Measurements from ENCODE around the gene CDH12. TPM values are rescaled to one million over a fixed set of nuclear protein-coding genes. Genes with fewer than 3 reads are reported as not detected.

Gene CDH12
- total RNA-seq, 1 donor from 2014 or later: not detected

- Histone ChIP-seq H3K9ac (ENCODE audit: low read length) (no peak overlapping the region), H3K9me3 (ENCODE audit: insufficient read depth, low read depth, low read length) (no peaks in the 10 kb centered on the region), H3K36me3 (ENCODE audit: insufficient read depth, low read length) (no peaks in the 10 kb centered on the region), H3K27me3 (ENCODE audit: insufficient read depth, low read length) (no peaks in the 10 kb centered on the region), H3K4me2 (ENCODE audit: low read length) (no peak overlapping the region), H3K27ac (ENCODE audit: low read depth, low read length) (no peak overlapping the region), H3K4me1 (ENCODE audit: insufficient read depth, low read length) (no peaks in the 10 kb centered on the region), H4K20me1 (ENCODE audit: insufficient read depth, low read length) (no peaks in the 10 kb centered on the region), H3K4me3 (ENCODE audit: insufficient read depth, low read depth, low read length) (no peak overlapping the region), H3K79me2 (ENCODE audit: insufficient read depth, low read length) (no peaks in the 10 kb centered on the region), H2AFZ (ENCODE audit: low read depth, low read length) (no peak overlapping the region)
- Mint-ChIP-seq H3K36me3 (ENCODE audit: low read depth, unreplicated experiment) (no peaks in the 10 kb centered on the region), H3K9me3 (ENCODE audit: unreplicated experiment) (no peaks in the 10 kb centered on the region), H3K4me3 (ENCODE audit: unreplicated experiment) (no peak overlapping the region), H3K27me3 (ENCODE audit: low read depth, unreplicated experiment) (no peaks in the 10 kb centered on the region), H3K4me1 (ENCODE audit: low read depth, unreplicated experiment) (no peaks in the 10 kb centered on the region), H3K27ac (ENCODE audit: unreplicated experiment) (no peak overlapping the region)
- no peak for FAIRE-seq
- TF ChIP-seq, protein P1, sequence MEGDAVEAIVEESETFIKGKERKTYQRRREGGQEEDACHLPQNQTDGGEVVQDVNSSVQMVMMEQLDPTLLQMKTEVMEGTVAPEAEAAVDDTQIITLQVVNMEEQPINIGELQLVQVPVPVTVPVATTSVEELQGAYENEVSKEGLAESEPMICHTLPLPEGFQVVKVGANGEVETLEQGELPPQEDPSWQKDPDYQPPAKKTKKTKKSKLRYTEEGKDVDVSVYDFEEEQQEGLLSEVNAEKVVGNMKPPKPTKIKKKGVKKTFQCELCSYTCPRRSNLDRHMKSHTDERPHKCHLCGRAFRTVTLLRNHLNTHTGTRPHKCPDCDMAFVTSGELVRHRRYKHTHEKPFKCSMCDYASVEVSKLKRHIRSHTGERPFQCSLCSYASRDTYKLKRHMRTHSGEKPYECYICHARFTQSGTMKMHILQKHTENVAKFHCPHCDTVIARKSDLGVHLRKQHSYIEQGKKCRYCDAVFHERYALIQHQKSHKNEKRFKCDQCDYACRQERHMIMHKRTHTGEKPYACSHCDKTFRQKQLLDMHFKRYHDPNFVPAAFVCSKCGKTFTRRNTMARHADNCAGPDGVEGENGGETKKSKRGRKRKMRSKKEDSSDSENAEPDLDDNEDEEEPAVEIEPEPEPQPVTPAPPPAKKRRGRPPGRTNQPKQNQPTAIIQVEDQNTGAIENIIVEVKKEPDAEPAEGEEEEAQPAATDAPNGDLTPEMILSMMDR (IDR thresholded peaks at IDR 0.05; ENCODE audit: insufficient read depth, low read depth, low read length): no peak
- no peak for TF ChIP-seq EZH2 (IDR thresholded peaks at IDR 0.05; ENCODE audit: insufficient read depth, low read length)
- DNase-seq (ENCODE audit: low read depth): no peak
Measured at GRCh38 chr5:21858441-21858840, 994.7 kb downstream of the CDH12 start.

DNA sequence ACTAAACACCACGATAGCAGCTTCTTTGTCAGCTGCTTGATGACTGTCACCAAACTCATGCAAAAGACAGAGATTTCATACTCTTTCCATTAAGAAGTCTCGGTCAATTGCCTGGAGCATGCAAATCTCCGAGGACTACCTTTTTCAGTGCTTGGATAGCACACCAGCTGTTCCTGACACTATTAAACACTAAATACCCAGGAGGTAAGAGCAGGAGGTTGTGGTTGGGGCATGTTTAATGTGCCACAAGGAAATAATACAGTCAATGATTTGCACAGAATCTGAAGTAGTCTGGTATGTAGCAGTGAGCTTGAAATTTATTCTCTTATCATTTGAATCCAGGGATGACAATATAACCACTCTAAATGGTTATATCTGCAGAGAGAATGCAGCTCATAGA, 996.2 kb downstream of the CDH12 start:
- Mint-ChIP-seq H3K9me3 (ENCODE audit: unreplicated experiment) (no peaks in the 10 kb centered on the region), H3K4me3 (ENCODE audit: unreplicated experiment) (no peak overlapping the region), H3K4me1 (ENCODE audit: low read depth, unreplicated experiment) (no peaks in the 10 kb centered on the region), H3K27me3 (ENCODE audit: low read depth, unreplicated experiment) (no peaks in the 10 kb centered on the region), H3K36me3 (ENCODE audit: low read depth, unreplicated experiment) (no peaks in the 10 kb centered on the region), H3K27ac (ENCODE audit: unreplicated experiment) (no peak overlapping the region)
- no peaks in the 10 kb centered on the region for H3K4me1 ChIP-seq (ENCODE audit: insufficient read depth, low read length)
- no peak overlapping the region for H3K9ac ChIP-seq (ENCODE audit: low read length)
- no peak overlapping the region for H3K27ac ChIP-seq (ENCODE audit: low read depth, low read length)
- DNase-seq (ENCODE audit: low read depth): no peak
- H3K4me2 ChIP-seq (ENCODE audit: low read length): no peak overlapping the region
- no peaks in the 10 kb centered on the region for H3K27me3 ChIP-seq (ENCODE audit: insufficient read depth, low read length)
- H3K36me3 ChIP-seq (ENCODE audit: insufficient read depth, low read length): no peaks in the 10 kb centered on the region
- no peaks in the 10 kb centered on the region for H4K20me1 ChIP-seq (ENCODE audit: insufficient read depth, low read length)
- no peak overlapping the region for H2AFZ ChIP-seq (ENCODE audit: low read depth, low read length)
- no peak for FAIRE-seq
- no peaks in the 10 kb centered on the region for H3K9me3 ChIP-seq (ENCODE audit: insufficient read depth, low read depth, low read length)
- no peak overlapping the region for H3K4me3 ChIP-seq (ENCODE audit: insufficient read depth, low read depth, low read length)
- no peaks in the 10 kb centered on the region for H3K79me2 ChIP-seq (ENCODE audit: insufficient read depth, low read length)
- TF ChIP-seq, protein P1 (IDR thresholded peaks at IDR 0.05; ENCODE audit: insufficient read depth, low read depth, low read length): no peak
- no peak for TF ChIP-seq EZH2 (IDR thresholded peaks at IDR 0.05; ENCODE audit: insufficient read depth, low read length)

DNA sequence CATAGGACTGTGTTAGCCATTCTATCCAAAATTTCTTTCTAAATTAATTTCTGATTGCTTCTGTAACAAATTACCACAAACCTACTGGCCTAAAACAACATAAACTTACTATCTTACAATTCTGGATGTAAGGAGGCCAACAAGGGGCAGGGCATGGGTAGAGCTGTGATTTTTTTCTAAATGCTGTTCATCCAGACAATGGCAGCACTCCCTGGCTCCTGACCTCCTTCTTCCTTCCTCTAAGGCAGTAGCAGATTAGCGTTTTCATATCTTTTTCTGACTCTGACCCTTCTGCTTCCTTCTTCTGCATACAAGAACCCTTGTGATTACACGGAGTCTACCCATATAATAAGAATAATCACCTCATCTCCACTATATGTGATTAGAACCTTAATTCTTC, 1005.8 kb downstream of the CDH12 start:
- no peak overlapping the region for H3K4me3 Mint-ChIP-seq (ENCODE audit: unreplicated experiment)
- H3K9me3 Mint-ChIP-seq (ENCODE audit: unreplicated experiment): no peaks in the 10 kb centered on the region
- Histone ChIP-seq H3K4me3 (ENCODE audit: insufficient read depth, low read depth, low read length) (no peak overlapping the region), H3K9ac (ENCODE audit: low read length) (no peak overlapping the region), H3K36me3 (ENCODE audit: insufficient read depth, low read length) (no peaks in the 10 kb centered on the region), H4K20me1 (ENCODE audit: insufficient read depth, low read length) (no peaks in the 10 kb centered on the region), H3K27me3 (ENCODE audit: insufficient read depth, low read length) (no peaks in the 10 kb centered on the region), H2AFZ (ENCODE audit: low read depth, low read length) (no peak overlapping the region), H3K79me2 (ENCODE audit: insufficient read depth, low read length) (no peaks in the 10 kb centered on the region), H3K9me3 (ENCODE audit: insufficient read depth, low read depth, low read length) (no peaks in the 10 kb centered on the region), H3K4me2 (ENCODE audit: low read length) (no peak overlapping the region), H3K4me1 (ENCODE audit: insufficient read depth, low read length) (no peaks in the 10 kb centered on the region), H3K27ac (ENCODE audit: low read depth, low read length) (no peak overlapping the region)
- H3K4me1 Mint-ChIP-seq (ENCODE audit: low read depth, unreplicated experiment): no peaks in the 10 kb centered on the region
- TF ChIP-seq, protein P1 (IDR thresholded peaks at IDR 0.05; ENCODE audit: insufficient read depth, low read depth, low read length): no peak
- TF ChIP-seq EZH2 (IDR thresholded peaks at IDR 0.05; ENCODE audit: insufficient read depth, low read length): no peak
- H3K36me3 Mint-ChIP-seq (ENCODE audit: low read depth, unreplicated experiment): no peaks in the 10 kb centered on the region
- FAIRE-seq: no peak
- DNase-seq (ENCODE audit: low read depth): no peak
- H3K27ac Mint-ChIP-seq (ENCODE audit: unreplicated experiment): no peak overlapping the region
- no peaks in the 10 kb centered on the region for H3K27me3 Mint-ChIP-seq (ENCODE audit: low read depth, unreplicated experiment)
